ENCODE results near the gene IMP4.

Gene IMP4

GRCh38 chr2:130391872-130392670, 49.4 kb downstream of the IMP4 start:
- Histone ChIP-seq H3K4me2 (ENCODE audit: low read length) (peak overlapping the region; percentile 90), H3K4me3 (ENCODE audit: low read depth, low read length, poor library complexity, severe bottlenecking) (peak overlapping the region; percentile 60), H3K36me3 (ENCODE audit: insufficient read depth, low read length) (no peaks in the 10 kb centered on the region), H3K9me3 (ENCODE audit: low read length) (no peaks in the 10 kb centered on the region), H3K9me2 (ENCODE audit: low read depth, low read length) (no peaks in the 10 kb centered on the region), H3K27ac (ENCODE audit: low read depth, low read length, poor library complexity, severe bottlenecking) (peak overlapping the region; percentile 100), H3K9ac (ENCODE audit: low read length) (peak overlapping the region; percentile 78), H2AFZ (ENCODE audit: low read length) (0 out of 2 replicates have a peak overlapping the region, but pooled peaks have one; percentile 17), H3F3A (ENCODE audit: insufficient read depth, low read length) (0 out of 2 replicates have a peak, but pooled peaks cover 6% of the 10 kb centered on the region), H3K4me1 (ENCODE audit: insufficient read depth, low read length, severe bottlenecking) (peaks cover 67% of the 10 kb centered on the region), H3K27me3 (ENCODE audit: insufficient read depth, low read length) (no peaks in the 10 kb centered on the region), H3K79me2 (ENCODE audit: insufficient read depth, low read length) (no peaks in the 10 kb centered on the region), H4K20me1 (ENCODE audit: insufficient read depth, low read length) (no peaks in the 10 kb centered on the region)
- TF ChIP-seq CTCF (IDR thresholded peaks at IDR 0.05; ENCODE audit: low read length) (peak; percentile 22; the same call in 1 of the 2 replicates), EZH2 (IDR thresholded peaks at IDR 0.05; ENCODE audit: borderline replicate concordance, low read length) (no peak)

- Histone ChIP-seq H3K27ac (ENCODE audit: low read depth, low read length, poor library complexity, severe bottlenecking) (peak overlapping the region; percentile 100), H4K20me1 (ENCODE audit: insufficient read depth, low read length) (no peaks in the 10 kb centered on the region), H3K4me1 (ENCODE audit: insufficient read depth, low read length, severe bottlenecking) (peaks cover 54% of the 10 kb centered on the region), H3K4me2 (ENCODE audit: low read length) (no peak overlapping the region), H3K9ac (ENCODE audit: low read length) (no peak overlapping the region), H2AFZ (ENCODE audit: low read length) (no peak overlapping the region), H3K79me2 (ENCODE audit: insufficient read depth, low read length) (no peaks in the 10 kb centered on the region), H3K27me3 (ENCODE audit: insufficient read depth, low read length) (no peaks in the 10 kb centered on the region), H3K9me3 (ENCODE audit: low read length) (no peaks in the 10 kb centered on the region), H3F3A (ENCODE audit: insufficient read depth, low read length) (no peaks in the 10 kb centered on the region), H3K36me3 (ENCODE audit: insufficient read depth, low read length) (no peaks in the 10 kb centered on the region), H3K9me2 (ENCODE audit: low read depth, low read length) (no peaks in the 10 kb centered on the region), H3K4me3 (ENCODE audit: low read depth, low read length, poor library complexity, severe bottlenecking) (no peak overlapping the region)
- no peak for TF ChIP-seq CTCF (IDR thresholded peaks at IDR 0.05; ENCODE audit: low read length)
- no peak for TF ChIP-seq EZH2 (IDR thresholded peaks at IDR 0.05; ENCODE audit: borderline replicate concordance, low read length)
These were observed 50.7 kb downstream of the IMP4 start for GRCh38 chr2:130393318-130393910.
